NT2/D1 (cell line): ENCODE results near the gene SLC16A12.

Source experiments
- YY1 ChIP-seq: IDR thresholded peaks from 2 replicates; pipeline ENCODE4 v1.6.1; 2011; ENCODE audit not compliant: insufficient read length, insufficient read depth
- ZNF274 ChIP-seq: IDR thresholded peaks from 2 replicates; pipeline ENCODE4 v1.6.1; 2011; ENCODE audit warnings: mild to moderate bottlenecking, low read depth, low read length

- TF ChIP-seq YY1 (no peak), ZNF274 (no peak)
Observed at GRCh38 chr10:89469517-89469916, 65.9 kb downstream of the SLC16A12 start.
